ENCODE data around the gene NCKAP5.

DNA sequence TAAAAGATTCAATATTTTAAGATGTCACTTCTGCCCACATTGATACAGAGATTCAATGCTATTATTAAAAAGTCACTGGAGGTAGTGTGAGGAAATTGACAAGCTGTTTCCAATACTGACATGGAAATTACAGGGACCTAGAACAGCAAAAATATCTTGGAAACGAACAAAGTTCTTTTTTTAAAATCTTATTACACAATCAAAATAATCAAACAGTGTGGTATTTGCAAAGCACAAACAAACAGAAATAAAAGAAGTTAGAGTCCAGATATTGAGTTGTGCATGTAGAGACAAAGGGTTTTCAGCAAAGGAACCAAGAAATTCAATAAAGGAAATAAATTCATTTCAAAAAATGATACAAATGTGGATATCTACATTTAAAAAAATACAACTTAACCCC lies 369.6 kb downstream of the NCKAP5 start:
- TF ChIP-seq POLR2A (IDR thresholded peaks at IDR 0.05; ENCODE audit: extremely low read depth, insufficient read length) (no peak), MYC (IDR thresholded peaks at IDR 0.05; ENCODE audit: low read depth, low read length) (no peak)
- TF ChIP-seq, protein P1, sequence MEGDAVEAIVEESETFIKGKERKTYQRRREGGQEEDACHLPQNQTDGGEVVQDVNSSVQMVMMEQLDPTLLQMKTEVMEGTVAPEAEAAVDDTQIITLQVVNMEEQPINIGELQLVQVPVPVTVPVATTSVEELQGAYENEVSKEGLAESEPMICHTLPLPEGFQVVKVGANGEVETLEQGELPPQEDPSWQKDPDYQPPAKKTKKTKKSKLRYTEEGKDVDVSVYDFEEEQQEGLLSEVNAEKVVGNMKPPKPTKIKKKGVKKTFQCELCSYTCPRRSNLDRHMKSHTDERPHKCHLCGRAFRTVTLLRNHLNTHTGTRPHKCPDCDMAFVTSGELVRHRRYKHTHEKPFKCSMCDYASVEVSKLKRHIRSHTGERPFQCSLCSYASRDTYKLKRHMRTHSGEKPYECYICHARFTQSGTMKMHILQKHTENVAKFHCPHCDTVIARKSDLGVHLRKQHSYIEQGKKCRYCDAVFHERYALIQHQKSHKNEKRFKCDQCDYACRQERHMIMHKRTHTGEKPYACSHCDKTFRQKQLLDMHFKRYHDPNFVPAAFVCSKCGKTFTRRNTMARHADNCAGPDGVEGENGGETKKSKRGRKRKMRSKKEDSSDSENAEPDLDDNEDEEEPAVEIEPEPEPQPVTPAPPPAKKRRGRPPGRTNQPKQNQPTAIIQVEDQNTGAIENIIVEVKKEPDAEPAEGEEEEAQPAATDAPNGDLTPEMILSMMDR (IDR thresholded peaks at IDR 0.05; ENCODE audit: low read depth, low read length), result no peak
- TF ChIP-seq, protein P2, sequence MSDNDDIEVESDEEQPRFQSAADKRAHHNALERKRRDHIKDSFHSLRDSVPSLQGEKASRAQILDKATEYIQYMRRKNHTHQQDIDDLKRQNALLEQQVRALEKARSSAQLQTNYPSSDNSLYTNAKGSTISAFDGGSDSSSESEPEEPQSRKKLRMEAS (IDR thresholded peaks at IDR 0.05; ENCODE audit: low read depth, low read length), result no peak

Data from NB4 (cell line).